MCF 10A (cell line): ENCODE measurements around the gene ANKH. TPM values are rescaled to one million over a fixed set of nuclear protein-coding genes. Genes with fewer than 3 reads are reported as not detected.
A peak's percentile ranks its signal among the peaks of the same experiment; 100 is the strongest.

Experiments used
- BruUV-seq: library from RNA; stranded (reverse); fragments of 400-500 nt; replicated peaks from 2 replicates; lab custom pipeline; 2021; lab: Mats Ljungman, UMichigan
- CTCF ChIA-PET: fragments of 300-600 bp; sonication (Branson Sonifier 250); formaldehyde crosslinking; extraction: SDS; loops from one replicate; lab custom pipeline; 2021; ENCODE audit warnings: antibody characterized with exemption, inconsistent platforms; lab: Yijun Ruan, JAX
- POLR2A ChIA-PET: fragments of 300-600, 350-650 bp; sonication (Branson Sonifier 250); formaldehyde crosslinking; extraction: SDS; loops from one replicate; lab custom pipeline; 2020; ENCODE audit warnings: antibody characterized with exemption, inconsistent platforms; lab: Yijun Ruan, JAX
- DNase-seq: peaks from one replicate; pipeline ENCODE4 v3.0.0-alpha.2; 2018; ENCODE audit not compliant: unreplicated experiment
- H3K27ac Mint-ChIP-seq: one replicate; pipeline ENCODE4 v1.8.0; 2022; ENCODE audit warnings: mild to moderate bottlenecking, low read depth, mixed read lengths; ENCODE audit not compliant: unreplicated experiment
- H3K27me3 Mint-ChIP-seq: one replicate; pipeline ENCODE4 v1.8.0; 2022; ENCODE audit warnings: mixed read lengths; ENCODE audit not compliant: insufficient read depth, unreplicated experiment
- H3K36me3 Mint-ChIP-seq: one replicate; pipeline ENCODE4 v1.8.0; 2022; ENCODE audit warnings: mild to moderate bottlenecking, moderate library complexity, mixed read lengths; ENCODE audit not compliant: insufficient read depth, unreplicated experiment
- H3K4me1 Mint-ChIP-seq: one replicate; pipeline ENCODE4 v1.8.0; 2022; ENCODE audit warnings: mixed read lengths; ENCODE audit not compliant: insufficient read depth, unreplicated experiment
- H3K4me3 Mint-ChIP-seq: one replicate; pipeline ENCODE4 v1.8.0; 2022; ENCODE audit warnings: mild to moderate bottlenecking, moderate library complexity, mixed read lengths; ENCODE audit not compliant: unreplicated experiment
- H3K9me3 Mint-ChIP-seq: one replicate; pipeline ENCODE4 v1.8.0; 2022; ENCODE audit warnings: mixed read lengths; ENCODE audit not compliant: unreplicated experiment
- CTCF ChIP-seq: fragments of 200-600 bp; IDR thresholded peaks from one replicate; pipeline ENCODE4 v1.8.0; 2022; ENCODE audit warnings: antibody characterized with exemption, mild to moderate bottlenecking; ENCODE audit not compliant: unreplicated experiment
- intact Hi-C: fragments of 100-400 bp; cut with micrococcal nuclease; formaldehyde crosslinking; loops from 2 replicates; pipeline ENCODE4 v1.14.1; 2022
- total RNA-seq: library from RNA; stranded (reverse); gene quantifications from 2 replicates; pipeline ENCODE4 v1.2.3, GENCODE V29; 2022

ANKH gene
- total RNA-seq, 1 experiment from 2014 or later: 65.7 TPM

- intact Hi-C loops: no loop called here
- H3K36me3 Mint-ChIP-seq: peaks cover 11% of the 10 kb centered on the region
- H3K27me3 Mint-ChIP-seq: no peaks in the 10 kb centered on the region
- no peak for TF ChIP-seq CTCF
- BruUV-seq: no TSS peak
- H3K4me1 Mint-ChIP-seq: peaks cover 29% of the 10 kb centered on the region
- no peak for DNase-seq
- no peak overlapping the region for H3K4me3 Mint-ChIP-seq
- ChIA-PET POLR2A (no interaction called here), CTCF (no interaction called here)
- no peak overlapping the region for H3K27ac Mint-ChIP-seq
- no peaks in the 10 kb centered on the region for H3K9me3 Mint-ChIP-seq
These were observed 7.3 kb downstream of the ANKH start for GRCh38 chr5:14864181-14864812.

- Mint-ChIP-seq H3K36me3 (peaks cover 6% of the 10 kb centered on the region), H3K27me3 (no peaks in the 10 kb centered on the region), H3K9me3 (no peaks in the 10 kb centered on the region), H3K27ac (no peak overlapping the region), H3K4me3 (no peak overlapping the region), H3K4me1 (peaks cover 27% of the 10 kb centered on the region)
- no TSS peak for BruUV-seq
- intact Hi-C loops: no loop called here
- ChIA-PET POLR2A (interaction anchor here (0.6 to 0.7 kb wide), 2 partner anchors 94 to 113 kb away, joined by 3 to 4 read pairs; no protein-coding TSS in a partner anchor), CTCF (interaction anchor here (1.7 kb wide), 1 partner anchor 178 kb away, joined by 6 read pairs; no protein-coding TSS in a partner anchor)
- no peak for TF ChIP-seq CTCF
- DNase-seq: no peak
These were observed 8.5 kb downstream of the ANKH start for GRCh38 chr5:14863105-14863504.

- H3K27me3 Mint-ChIP-seq: no peaks in the 10 kb centered on the region
- H3K4me3 Mint-ChIP-seq: no peak overlapping the region
- H3K9me3 Mint-ChIP-seq: no peaks in the 10 kb centered on the region
- intact Hi-C loops: no loop called here
- ChIA-PET CTCF (interaction anchor here (0.8 to 1.3 kb wide), 2 partner anchors 9 to 135 kb away, joined by 3 to 5 read pairs; no protein-coding TSS in a partner anchor), POLR2A (interaction anchor here (0.9 to 1.0 kb wide), 2 partner anchors 9 to 10 kb away, joined by 3 read pairs; no protein-coding TSS in a partner anchor)
- H3K36me3 Mint-ChIP-seq: peaks cover 6% of the 10 kb centered on the region
- DNase-seq: no peak
- TF ChIP-seq CTCF: no peak
- peaks cover 27% of the 10 kb centered on the region for H3K4me1 Mint-ChIP-seq
- no peak overlapping the region for H3K27ac Mint-ChIP-seq
- BruUV-seq: no TSS peak
These were observed 10.3 kb downstream of the ANKH start for GRCh38 chr5:14861123-14861765.

GRCh38 chr5:14859980-14860379 lies 11.6 kb downstream of the ANKH start:
- BruUV-seq: no TSS peak
- H3K27ac Mint-ChIP-seq: peak overlapping the region; percentile 25
- H3K4me1 Mint-ChIP-seq: peaks cover 27% of the 10 kb centered on the region
- H3K4me3 Mint-ChIP-seq: no peak overlapping the region
- peaks cover 6% of the 10 kb centered on the region for H3K36me3 Mint-ChIP-seq
- ChIA-PET CTCF (no interaction called here), POLR2A (interaction anchor here (1.6 kb wide), 1 partner anchor 10 kb away, joined by 9 read pairs; no protein-coding TSS in a partner anchor)
- peak; percentile 71 for DNase-seq
- no peaks in the 10 kb centered on the region for H3K27me3 Mint-ChIP-seq
- no peaks in the 10 kb centered on the region for H3K9me3 Mint-ChIP-seq
- intact Hi-C loops: no loop called here
- no peak for TF ChIP-seq CTCF
